ENCODE data around the gene PRXL2B. TPM values are rescaled to one million over a fixed set of nuclear protein-coding genes. Genes with fewer than 3 reads are reported as not detected.
"Not testable (repeated sequence)": the region's sequence is repeated elsewhere in the genome, so short reads cannot be mapped to it uniquely, and the experiment has no call there.

Gene PRXL2B
- total RNA-seq, 2 donors from 2014 or later: 10.8 to 14.1 TPM

- intact Hi-C loops (cut with DNase I): no loop called here
- no peak for ATAC-seq
- DNase-seq: no peak
Measured at GRCh38 chr1:2605509-2606395, 19.2 kb downstream of the PRXL2B start.

GRCh38 chr1:2606396-2606880 is 19.9 kb downstream of the PRXL2B start:
- no peak for ATAC-seq

GRCh38 chr1:2606881-2607621 is 20.5 kb downstream of the PRXL2B start:
- no peak for ATAC-seq
- peak; percentile 17 for DNase-seq
- intact Hi-C loops (cut with DNase I): no loop called here

More at GRCh38 chr1:2606396-2606880, 19.9 kb downstream of the PRXL2B start:
- no peak for DNase-seq
- intact Hi-C loops (cut with DNase I): no loop called here

- DNase-seq: peak; percentile 22
- ATAC-seq: peak; percentile 66 to 83
Measured at GRCh38 chr1:2607641-2608091, 21.1 kb downstream of the PRXL2B start.

GRCh38 chr1:2609319-2610035 is 22.9 kb downstream of the PRXL2B start:
- DNase-seq (peak; percentile 15), ATAC-seq (no peak)
- intact Hi-C loops (cut with DNase I): no loop called here

More at GRCh38 chr1:2607641-2608091, 21.1 kb downstream of the PRXL2B start:
- intact Hi-C loops (cut with DNase I): no loop called here

DNA sequence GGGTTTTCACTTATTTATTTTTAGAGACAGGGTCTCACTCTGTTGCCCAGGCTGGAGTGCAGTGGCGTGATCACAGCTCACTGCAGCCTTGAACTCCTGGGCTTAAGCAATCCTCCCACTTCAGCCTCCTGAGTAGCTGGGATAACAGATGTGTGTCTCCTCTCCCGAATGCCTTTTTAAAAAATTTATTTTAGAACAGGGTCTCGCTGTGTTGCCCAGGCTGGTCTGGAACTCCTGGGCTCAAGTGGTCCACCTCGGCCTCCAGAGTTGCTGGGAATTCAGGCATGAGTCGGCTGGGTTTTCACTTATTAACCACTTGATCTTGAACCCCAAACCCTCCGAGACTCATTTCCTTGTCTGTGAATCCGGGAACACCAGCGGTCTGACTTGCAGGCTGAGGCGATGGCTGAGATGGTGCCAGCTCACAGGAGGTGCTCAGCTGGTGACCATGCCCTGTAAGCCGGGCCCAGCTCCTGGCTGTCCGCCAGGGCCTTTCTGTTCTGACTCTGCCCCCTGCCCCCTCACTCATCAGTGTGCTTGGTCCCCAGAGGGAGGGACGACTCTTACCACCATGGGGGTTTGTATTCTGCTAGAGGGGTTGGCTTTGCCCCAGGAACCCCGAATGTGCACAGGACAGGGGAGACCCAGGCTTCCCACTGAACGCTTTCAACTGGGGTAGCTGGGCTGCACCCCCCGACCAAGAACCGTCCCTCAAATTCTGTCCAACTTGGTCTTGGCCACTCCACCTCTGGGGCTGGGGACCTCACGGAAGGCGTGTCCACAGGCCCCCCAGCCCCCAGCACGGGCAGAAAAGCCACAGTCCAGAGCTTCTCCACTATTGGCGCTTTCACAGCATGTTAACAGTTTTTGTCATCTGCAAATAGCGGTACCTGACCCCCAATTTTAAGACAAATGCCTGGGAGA is 23.7 kb downstream of the PRXL2B start:
- no peak for DNase-seq
- ATAC-seq: no peak
- intact Hi-C loops (cut with DNase I): no loop called here

DNA sequence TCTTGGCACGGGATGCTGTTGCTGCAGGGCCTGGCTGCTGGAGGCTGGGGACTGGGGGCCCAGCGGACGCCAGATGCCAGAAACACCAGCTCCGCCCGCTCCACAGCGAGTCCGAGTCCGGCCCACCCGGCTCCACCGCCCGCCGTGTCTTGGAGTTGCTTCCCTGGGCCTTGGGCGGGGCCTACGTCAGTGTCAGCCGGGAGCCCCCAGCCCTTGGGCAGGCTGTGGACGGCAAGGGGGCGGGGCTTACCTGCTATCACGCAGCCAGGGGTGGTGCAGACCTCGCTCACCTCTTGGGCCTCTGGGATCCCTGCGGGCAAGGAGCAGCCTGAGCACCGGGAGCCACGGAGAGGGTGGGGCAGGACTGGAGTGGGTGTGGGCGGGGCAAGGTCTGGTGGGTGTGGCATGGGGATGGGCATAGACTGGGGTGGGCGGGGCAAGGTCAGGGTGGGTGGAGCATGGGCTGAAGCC is 24.5 kb downstream of the PRXL2B start:
- ATAC-seq: peak; percentile 23 to 54
- no peak for DNase-seq

DNA sequence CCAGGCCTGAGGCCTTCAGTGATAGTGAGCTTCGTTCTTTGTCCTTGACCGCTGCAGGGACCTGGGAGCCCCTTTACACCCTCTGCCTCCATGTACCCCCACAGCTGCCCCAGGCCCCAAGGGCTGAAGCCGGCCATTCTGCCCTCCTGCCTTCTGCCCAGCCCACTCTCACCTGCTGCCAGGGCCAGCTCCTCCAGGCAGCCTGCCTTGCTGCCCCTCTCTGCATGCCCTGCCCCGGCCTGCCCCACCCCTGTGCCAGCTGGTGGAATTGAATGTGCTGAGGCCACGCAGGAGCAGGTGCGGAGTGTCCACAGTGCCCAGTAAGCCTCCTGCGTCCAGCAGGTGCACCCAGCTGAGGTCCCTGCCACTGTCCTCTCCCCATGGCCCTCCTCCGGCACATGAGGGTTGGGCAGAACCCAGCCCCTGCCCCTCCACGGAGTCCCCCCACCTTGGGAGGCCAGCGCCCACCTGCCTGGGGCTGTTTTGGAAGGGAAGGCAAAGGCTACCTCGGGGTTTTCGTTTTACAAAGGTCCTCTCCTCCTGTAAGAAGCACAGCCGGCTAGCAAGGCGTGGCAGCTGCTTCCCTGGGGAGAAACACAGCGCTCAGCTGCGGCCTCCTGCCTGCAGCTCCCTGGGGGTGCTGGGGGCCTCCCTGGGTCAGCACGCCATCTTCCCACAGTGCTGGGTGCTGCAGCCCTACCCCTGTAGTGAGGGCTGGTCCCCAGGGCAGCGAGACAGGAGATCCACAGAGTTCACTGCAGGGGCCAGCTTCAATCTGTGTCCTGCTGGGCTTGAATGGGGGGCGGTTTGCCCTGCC is 25.3 kb downstream of the PRXL2B start:
- no peak for ATAC-seq
- intact Hi-C loops (cut with DNase I): no loop called here
- DNase-seq: no peak

More for the DNA sequence above, 24.5 kb downstream of the PRXL2B start:
- intact Hi-C loops (cut with DNase I): no loop called here

- intact Hi-C loops (cut with DNase I): no loop called here
- DNase-seq: no peak
Measured at GRCh38 chr1:2612591-2613365, 26.2 kb downstream of the PRXL2B start.

GRCh38 chr1:2614145-2614544 is 27.6 kb downstream of the PRXL2B start:
- intact Hi-C loops (cut with DNase I): no loop called here
- DNase-seq (no peak), ATAC-seq (no peak)

More at GRCh38 chr1:2612591-2613365, 26.2 kb downstream of the PRXL2B start:
- no peak for ATAC-seq

DNA sequence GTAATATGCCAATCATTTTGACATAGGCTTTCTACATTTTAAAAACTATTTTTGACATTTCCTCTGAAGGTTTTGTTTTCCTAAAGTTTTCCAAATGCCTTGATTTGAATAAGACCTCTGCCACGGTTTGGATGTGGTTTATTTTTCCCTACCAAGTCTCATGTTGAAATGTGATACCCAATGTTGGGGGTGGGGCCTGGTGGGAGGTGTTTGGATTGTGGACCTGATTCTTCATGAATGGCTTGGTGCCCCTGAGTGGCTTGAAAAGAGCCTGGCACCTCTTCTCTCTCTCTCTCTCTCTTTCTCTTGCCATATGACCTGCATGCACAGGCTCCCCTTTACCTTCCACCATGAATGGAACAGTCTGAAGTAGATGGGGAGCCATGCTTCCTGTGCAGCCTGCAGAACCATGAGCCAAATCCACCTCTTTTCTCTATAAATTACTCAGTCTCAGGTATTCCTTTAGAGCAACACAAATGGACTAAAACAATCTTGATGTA is 31.4 kb downstream of the PRXL2B start:
- intact Hi-C loops (cut with DNase I): no loop called here
- ATAC-seq (no peak), DNase-seq (no peak)

DNA sequence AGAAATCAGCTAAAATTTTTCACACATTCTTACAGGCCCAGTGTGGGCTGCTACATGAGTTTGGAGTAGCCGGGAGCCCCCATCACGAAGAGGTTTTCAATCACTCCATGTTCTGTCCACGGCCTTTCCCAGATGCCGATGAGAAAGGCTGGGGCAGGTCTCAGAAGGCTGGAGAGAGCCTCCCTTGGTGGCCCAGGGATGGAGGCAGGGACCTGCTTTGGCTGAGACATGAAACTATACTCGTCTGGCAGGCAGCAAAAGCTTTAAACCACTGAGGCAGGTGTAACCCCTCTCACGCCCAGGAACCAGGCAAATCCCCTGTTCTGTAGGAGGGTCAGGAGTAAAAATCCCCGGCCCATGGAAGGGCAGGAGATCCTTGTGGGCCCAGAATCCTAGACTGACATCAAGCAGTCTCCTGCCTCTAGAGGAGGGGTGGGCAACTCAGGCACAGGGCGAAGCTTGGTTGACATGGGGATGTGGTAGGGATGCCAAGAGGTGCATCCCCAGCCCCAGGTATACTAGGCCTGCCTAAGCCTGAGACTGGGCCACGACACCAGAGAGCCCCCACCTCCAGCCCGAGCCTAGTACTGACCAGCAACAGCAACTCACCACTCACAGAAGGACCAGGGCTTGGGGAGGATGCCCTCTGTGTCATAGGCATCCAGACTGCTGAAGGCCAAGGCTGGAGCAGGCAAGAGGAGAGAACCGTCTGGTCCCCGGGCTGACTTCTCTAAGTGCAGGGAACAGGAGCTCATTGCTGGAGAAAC is 37.2 kb downstream of the PRXL2B start:
- ATAC-seq (no peak), DNase-seq (no peak)
- intact Hi-C loops (cut with DNase I): no loop called here

DNA sequence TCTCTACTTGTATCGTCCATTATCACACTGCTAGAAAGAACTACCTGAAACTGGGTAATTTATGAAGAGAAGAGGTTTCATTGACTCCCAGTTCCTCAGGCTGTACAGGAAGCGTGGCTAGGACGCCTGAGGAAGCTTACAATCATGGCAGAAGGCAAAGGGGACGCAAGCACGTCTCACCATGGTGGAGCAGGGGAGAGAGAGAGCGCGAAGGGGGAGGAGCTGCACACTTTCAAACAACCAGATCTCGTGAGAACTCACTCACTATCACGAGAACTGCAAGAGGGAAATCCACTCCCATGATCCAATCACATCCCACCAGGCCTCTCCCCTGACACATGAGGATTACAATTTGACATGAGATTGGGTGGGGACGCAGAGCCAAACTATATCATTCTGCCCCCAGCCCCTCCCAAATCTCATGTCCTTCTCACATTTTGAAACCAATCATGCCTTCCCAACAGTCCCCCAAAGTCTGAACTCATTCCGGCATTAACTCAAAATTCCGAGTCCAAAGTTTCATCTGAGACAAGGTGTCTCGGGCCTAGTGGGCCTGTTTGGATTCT is 38.2 kb downstream of the PRXL2B start:
- DNase-seq (no peak), ATAC-seq (no peak)
- intact Hi-C loops (cut with DNase I): no loop called here

- DNase-seq: no peak
- intact Hi-C loops (cut with DNase I): no loop called here
- ATAC-seq: no peak
Measured at GRCh38 chr1:2625311-2625710, 38.7 kb downstream of the PRXL2B start.

DNA sequence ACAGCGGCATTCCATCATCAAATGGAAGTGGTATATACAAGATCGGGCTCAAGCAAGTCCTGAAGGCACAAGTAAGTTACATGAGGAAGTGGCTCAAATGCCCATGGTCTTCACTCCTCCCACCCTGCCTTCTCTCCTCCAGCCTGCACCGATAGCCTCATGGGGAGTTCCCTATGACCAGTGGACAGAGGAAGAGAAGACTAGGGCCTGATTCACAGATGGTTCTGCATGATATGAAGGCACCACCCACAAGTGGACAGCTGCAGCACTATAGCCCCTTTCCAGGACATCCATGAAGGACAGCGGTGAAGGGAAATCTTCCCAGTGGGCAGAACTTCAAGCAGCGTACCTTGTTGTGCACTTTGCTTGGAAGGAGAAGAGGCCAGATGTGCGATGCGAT is 39.2 kb downstream of the PRXL2B start:
- ATAC-seq; DNase-seq; intact Hi-C loops (cut with DNase I): not testable (repeated sequence)
